WERI-Rb-1 (cell line): ENCODE data around the gene VWA5B1.
A peak's percentile ranks its signal among the peaks of the same experiment; 100 is the strongest.

Experiments used
- DNase-seq: peaks from one replicate; pipeline ENCODE4 v3.0.0-alpha.2; 2020
- H3K27ac ChIP-seq: fragments of 250-450 bp; sonication (Bioruptor Pico); 2 replicates; pipeline ENCODE4 v1.5.1; 2020; ENCODE audit warnings: mild to moderate bottlenecking, moderate library complexity
- H3K27me3 ChIP-seq: fragments of 250-450 bp; sonication (Bioruptor Pico); 2 replicates; pipeline ENCODE4 v1.5.1; 2021; ENCODE audit warnings: mild to moderate bottlenecking, low read depth, moderate library complexity; ENCODE audit not compliant: insufficient read depth, severe bottlenecking
- H3K36me3 ChIP-seq: fragments of 250-450 bp; sonication (Bioruptor Pico); 2 replicates; pipeline ENCODE4 v1.5.1; 2020; ENCODE audit warnings: mild to moderate bottlenecking, moderate library complexity
- H3K4me3 ChIP-seq: 2 replicates; pipeline ENCODE4 v1.5.1; 2011; ENCODE audit warnings: low read depth, mild to moderate bottlenecking, control low read depth, low read length
- H3K9me3 ChIP-seq: fragments of 250-450 bp; sonication (Bioruptor Pico); 2 replicates; pipeline ENCODE4 v1.5.1; 2021; ENCODE audit warnings: mild to moderate bottlenecking, moderate library complexity; ENCODE audit not compliant: severe bottlenecking
- TF ChIP-seq, protein P1 (sequence below): IDR thresholded peaks from 2 replicates; pipeline ENCODE4 v1.5.1; 2011; ENCODE audit warnings: low read depth, mild to moderate bottlenecking, control low read depth, inconsistent platforms, low read length

Gene VWA5B1

DNA sequence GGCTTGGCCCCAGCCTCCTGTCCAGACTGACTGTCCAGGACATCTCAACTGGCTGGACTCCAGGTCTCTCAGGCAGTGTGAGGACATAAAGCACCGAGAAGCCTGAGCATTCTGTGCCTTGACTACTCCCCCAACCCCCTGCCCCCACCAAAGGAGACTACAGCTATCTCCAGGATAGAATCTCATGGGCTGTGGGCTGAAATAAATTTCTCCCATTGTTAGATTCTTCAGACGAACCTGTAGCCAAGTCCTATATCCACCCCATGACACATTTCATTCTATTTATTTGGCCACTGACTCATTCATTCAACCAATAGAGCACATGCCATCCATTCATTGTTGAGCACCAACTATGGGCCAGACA lies 11.4 kb downstream of the VWA5B1 start:
- Histone ChIP-seq H3K9me3 (no peaks in the 10 kb centered on the region), H3K27ac (no peak overlapping the region), H3K27me3 (no peaks in the 10 kb centered on the region), H3K4me3 (no peak overlapping the region), H3K36me3 (no peaks in the 10 kb centered on the region)
- TF ChIP-seq, protein P1, sequence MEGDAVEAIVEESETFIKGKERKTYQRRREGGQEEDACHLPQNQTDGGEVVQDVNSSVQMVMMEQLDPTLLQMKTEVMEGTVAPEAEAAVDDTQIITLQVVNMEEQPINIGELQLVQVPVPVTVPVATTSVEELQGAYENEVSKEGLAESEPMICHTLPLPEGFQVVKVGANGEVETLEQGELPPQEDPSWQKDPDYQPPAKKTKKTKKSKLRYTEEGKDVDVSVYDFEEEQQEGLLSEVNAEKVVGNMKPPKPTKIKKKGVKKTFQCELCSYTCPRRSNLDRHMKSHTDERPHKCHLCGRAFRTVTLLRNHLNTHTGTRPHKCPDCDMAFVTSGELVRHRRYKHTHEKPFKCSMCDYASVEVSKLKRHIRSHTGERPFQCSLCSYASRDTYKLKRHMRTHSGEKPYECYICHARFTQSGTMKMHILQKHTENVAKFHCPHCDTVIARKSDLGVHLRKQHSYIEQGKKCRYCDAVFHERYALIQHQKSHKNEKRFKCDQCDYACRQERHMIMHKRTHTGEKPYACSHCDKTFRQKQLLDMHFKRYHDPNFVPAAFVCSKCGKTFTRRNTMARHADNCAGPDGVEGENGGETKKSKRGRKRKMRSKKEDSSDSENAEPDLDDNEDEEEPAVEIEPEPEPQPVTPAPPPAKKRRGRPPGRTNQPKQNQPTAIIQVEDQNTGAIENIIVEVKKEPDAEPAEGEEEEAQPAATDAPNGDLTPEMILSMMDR, result no peak
- no peak for DNase-seq

DNA sequence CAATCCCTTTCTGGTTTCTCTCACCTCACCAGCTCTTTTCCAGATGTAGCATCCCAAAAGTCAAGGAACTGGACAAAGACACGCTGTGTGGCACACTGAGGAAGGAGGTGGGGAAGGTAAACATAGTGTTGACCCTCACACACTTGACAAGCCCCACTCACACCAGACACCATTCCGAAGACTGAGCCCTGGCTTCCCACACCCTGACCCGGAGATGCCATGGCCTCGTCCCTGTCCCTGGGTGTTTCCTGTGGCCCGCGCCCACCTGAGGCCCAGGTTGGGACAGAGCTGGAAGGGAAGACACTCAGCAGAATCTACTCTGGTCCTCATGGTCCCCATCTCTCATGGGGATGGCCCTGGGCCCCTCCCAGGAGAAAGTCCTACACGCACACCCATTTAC lies 16.4 kb downstream of the VWA5B1 start:
- Histone ChIP-seq H3K4me3 (no peak overlapping the region), H3K27ac (no peak overlapping the region), H3K36me3 (no peaks in the 10 kb centered on the region), H3K9me3 (no peaks in the 10 kb centered on the region), H3K27me3 (no peaks in the 10 kb centered on the region)
- TF ChIP-seq, protein P1, result no peak
- no peak for DNase-seq

- H3K27me3 ChIP-seq, result no peaks in the 10 kb centered on the region
- H3K27ac ChIP-seq, result no peak overlapping the region
- no peak overlapping the region for H3K4me3 ChIP-seq
- H3K36me3 ChIP-seq, result no peaks in the 10 kb centered on the region
- no peaks in the 10 kb centered on the region for H3K9me3 ChIP-seq
- TF ChIP-seq, protein P1, result no peak
- peak; percentile 16 for DNase-seq
Measured at GRCh38 chr1:20308569-20308968, 17.9 kb downstream of the VWA5B1 start.

GRCh38 chr1:20311289-20311688 lies 20.6 kb downstream of the VWA5B1 start:
- DNase-seq, result no peak
- no peaks in the 10 kb centered on the region for H3K9me3 ChIP-seq
- H3K27me3 ChIP-seq, result peaks cover 5% of the 10 kb centered on the region
- no peak overlapping the region for H3K4me3 ChIP-seq
- H3K27ac ChIP-seq, result no peak overlapping the region
- no peaks in the 10 kb centered on the region for H3K36me3 ChIP-seq
- TF ChIP-seq, protein P1, result no peak

- DNase-seq, result no peak
- Histone ChIP-seq H3K4me3 (no peak overlapping the region), H3K27ac (no peak overlapping the region), H3K9me3 (no peaks in the 10 kb centered on the region), H3K36me3 (no peaks in the 10 kb centered on the region), H3K27me3 (peaks cover 5% of the 10 kb centered on the region)
- TF ChIP-seq, protein P1, result no peak
Measured at GRCh38 chr1:20312310-20312709, 21.6 kb downstream of the VWA5B1 start.

DNA sequence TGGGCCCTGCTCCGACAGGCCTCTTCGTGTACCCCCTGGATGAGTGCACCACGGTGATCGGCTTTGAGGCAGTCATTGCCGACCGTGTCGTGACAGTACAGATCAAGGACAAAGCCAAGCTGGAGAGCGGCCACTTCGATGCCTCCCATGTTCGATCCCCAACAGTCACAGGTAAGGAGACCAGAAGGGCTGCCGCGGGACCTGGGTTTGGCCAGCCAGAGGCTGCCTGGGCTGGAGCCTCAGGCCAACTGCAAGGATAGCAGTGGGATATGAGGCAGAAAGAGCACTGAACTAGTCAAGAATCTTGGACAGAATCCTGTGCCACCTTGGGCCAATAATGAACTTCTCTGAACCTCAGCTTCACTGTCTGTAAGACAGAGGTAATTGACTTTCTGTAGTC lies 22.1 kb downstream of the VWA5B1 start:
- H3K36me3 ChIP-seq, result no peaks in the 10 kb centered on the region

More for the DNA sequence above, 22.1 kb downstream of the VWA5B1 start:
- TF ChIP-seq, protein P1, result no peak
- no peaks in the 10 kb centered on the region for H3K9me3 ChIP-seq
- no peak overlapping the region for H3K27ac ChIP-seq
- peaks cover 5% of the 10 kb centered on the region for H3K27me3 ChIP-seq
- no peak overlapping the region for H3K4me3 ChIP-seq
- no peak for DNase-seq
